CD4-positive, alpha-beta T cell treated with Interleukin-2 at 100 ng/mL for 4 hours (primary cell): ENCODE data around the gene GRID1.
"Not testable (repeated sequence)": the region's sequence is repeated elsewhere in the genome, so short reads cannot be mapped to it uniquely, and the experiment has no call there.

ENCODE experiments used
- DNase-seq: peaks from one replicate; pipeline ENCODE4 v3.0.0-alpha.2; 2020; ENCODE audit warnings: low spot score

GRID1 gene

DNA sequence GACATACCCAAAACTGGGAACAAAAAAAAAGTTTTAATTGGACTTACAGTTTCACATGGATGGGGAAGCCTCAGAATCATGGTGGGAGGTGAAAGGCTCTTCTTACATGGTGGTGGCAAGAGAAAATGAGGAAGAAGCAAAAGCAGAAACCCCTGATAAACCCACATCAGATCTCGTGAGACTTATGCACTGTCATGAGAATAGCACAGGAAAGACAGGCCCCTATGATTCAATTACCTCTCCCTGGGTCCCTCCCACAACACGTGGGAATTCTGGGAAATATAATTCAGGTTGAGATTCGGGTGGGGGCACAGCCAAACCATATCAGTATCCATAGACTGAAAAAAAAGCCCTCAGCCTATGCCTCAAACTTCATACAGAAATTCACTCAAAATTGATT is 647.2 kb downstream of the GRID1 start:
- DNase-seq: no peak

DNA sequence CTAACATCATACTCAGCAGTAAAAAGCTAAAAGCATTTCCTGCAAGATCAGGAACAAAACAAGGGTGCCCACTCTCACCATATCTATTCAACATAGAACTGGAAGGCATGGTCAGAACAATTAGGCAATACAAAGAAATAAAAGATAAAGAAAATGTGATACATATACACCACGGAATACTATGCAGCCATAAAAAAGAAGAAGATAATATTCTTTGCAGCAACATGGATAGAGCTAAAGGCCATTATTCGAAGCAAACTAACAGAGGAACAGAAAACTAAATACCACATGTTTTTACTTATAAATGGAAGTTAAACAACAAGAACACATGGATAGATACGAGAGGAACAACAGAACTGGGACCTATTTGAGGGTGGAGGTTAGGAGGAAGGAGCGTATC is 652.7 kb downstream of the GRID1 start:
- no peak for DNase-seq

DNA sequence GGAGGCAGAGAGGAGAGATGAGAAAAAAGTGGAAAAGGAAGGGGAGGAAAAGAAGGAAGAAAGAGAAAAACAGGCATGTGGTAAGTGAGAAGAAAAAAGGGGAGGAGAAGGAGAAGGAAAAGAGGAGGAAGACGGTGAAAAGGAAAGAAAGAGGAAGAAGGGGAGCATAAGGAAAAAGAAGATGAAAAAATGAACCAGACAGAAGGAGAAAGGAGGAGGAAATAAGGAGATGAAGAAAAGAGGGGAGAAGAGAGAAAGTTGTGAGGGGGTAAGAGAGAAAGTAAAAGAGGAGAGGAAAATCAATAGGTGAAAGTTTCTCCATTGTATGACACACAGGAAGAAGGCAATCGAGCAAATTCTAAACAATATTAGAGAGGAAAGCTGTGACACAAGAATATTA is 663.8 kb downstream of the GRID1 start:
- no peak for DNase-seq

DNA sequence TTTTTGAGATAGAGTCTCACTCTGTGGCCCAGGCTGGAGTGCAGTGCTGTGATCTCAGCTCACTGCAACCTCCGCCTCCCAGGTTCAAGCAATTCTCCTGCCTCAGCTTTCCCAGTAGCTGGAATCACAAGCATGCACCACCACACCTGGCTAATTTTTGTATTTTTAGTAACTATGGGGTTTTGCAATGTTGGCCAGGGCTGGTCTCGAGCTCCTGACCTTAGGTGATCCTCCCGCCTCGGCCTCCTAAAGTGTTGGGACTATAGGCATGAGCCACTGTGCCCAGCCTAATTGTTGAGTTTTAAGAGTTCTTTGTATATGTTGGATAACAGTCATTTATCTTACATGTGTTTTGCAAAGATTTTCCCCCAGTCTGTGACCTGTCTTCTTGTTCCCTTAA is 667.5 kb downstream of the GRID1 start:
- not testable (repeated sequence) for DNase-seq

DNA sequence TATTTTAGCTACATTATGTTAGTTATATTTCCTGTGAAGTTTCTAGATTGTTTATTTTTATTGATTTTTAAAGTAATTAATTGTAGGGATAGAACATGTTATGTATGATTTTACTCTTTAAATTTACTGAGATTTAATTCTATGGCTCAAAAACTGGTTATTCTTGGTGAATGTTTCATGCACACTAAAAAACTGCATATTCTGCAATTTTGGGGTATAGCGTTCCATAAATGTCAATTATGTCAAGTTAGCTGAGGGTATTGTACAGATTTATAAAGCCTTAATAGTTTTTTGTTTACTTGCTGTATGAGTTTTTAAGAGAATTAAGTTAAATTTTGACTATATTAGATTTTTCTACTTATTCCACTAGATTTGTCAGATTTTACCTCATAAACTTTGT is 669.7 kb downstream of the GRID1 start:
- DNase-seq: no peak

DNA sequence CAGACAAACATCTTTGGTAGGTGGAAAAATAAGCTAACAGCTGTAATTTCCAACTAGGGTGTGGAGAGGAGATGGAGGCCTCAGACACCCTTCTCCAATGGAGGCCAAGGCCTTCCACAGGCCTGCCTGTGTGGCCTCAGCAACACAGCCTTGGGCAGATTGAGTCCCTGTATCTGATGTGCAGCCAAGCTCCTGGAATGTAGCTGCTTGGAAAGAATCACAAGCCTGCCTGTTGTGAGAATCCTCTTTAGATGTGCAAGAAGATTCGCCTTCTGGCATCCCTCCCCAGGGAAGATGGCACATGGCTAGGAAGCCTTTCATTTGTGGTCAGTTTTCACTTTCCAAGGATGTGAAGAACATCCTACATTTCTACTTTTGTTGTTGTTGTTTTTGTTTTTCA is 684.0 kb downstream of the GRID1 start:
- DNase-seq: no peak

- DNase-seq: no peak
Measured at GRCh38 chr10:85679710-85680109, 686.9 kb downstream of the GRID1 start.

- no peak for DNase-seq
Measured at GRCh38 chr10:85679061-85679460, 687.5 kb downstream of the GRID1 start.

GRCh38 chr10:85674851-85675250 is 691.7 kb downstream of the GRID1 start:
- no peak for DNase-seq

DNA sequence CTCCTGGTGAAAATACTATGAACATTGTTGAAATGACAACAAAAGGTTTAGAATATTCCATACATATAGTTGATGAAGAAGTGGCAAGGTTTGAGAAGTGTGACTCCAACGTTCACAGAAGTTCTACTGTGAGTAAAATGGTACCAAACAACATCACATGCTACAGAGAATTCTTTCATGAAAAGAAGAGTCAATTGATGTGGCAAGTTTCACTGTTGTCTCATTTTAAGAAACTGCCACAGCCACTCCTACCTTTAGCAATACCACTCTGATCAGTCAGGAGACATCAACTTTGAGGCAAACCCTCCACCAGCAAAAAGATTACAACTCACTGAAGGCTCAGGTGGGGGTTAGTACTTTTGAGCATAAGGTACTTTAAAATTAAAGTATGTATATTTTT is 693.3 kb downstream of the GRID1 start:
- DNase-seq: no peak

- no peak for DNase-seq
Measured at GRCh38 chr10:85671530-85671929, 695.1 kb downstream of the GRID1 start.

GRCh38 chr10:85668522-85668921 is 698.1 kb downstream of the GRID1 start:
- no peak for DNase-seq

DNA sequence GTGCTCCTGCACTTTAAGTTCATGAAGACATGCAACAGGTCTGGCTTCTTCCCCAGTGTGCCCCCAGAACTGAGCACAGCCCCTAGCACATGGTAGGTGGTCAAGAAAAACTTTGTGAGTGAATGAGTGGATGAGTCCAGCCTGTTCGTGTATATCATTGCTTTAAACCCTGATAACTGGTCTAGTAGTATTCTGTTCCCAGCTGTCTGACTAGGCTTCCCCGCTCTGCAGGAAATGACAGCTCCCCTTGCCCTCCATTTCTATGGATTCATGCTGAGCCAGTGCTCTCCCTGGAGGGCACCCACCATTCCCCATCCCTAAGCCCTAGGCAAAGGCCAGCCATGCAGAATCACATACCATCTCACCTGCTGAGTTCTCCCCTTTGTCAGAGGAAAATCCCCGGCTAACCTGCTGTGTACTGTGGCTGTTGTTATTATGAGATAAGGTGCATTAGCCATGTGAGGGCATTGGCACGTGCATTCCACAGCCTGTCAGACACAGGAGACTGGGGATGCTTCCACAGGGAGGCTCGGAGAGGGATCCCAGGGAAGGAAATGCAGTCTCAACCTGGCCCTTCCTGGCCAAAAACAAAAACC is 698.9 kb downstream of the GRID1 start:
- no peak for DNase-seq

GRCh38 chr10:85666987-85667386 is 699.6 kb downstream of the GRID1 start:
- DNase-seq: no peak

GRCh38 chr10:85666102-85666501 is 700.5 kb downstream of the GRID1 start:
- no peak for DNase-seq

GRCh38 chr10:85665681-85666080 is 700.9 kb downstream of the GRID1 start:
- no peak for DNase-seq

GRCh38 chr10:85665078-85665477 is 701.5 kb downstream of the GRID1 start:
- no peak for DNase-seq

GRCh38 chr10:85661123-85661522 is 705.5 kb downstream of the GRID1 start:
- DNase-seq: no peak

DNA sequence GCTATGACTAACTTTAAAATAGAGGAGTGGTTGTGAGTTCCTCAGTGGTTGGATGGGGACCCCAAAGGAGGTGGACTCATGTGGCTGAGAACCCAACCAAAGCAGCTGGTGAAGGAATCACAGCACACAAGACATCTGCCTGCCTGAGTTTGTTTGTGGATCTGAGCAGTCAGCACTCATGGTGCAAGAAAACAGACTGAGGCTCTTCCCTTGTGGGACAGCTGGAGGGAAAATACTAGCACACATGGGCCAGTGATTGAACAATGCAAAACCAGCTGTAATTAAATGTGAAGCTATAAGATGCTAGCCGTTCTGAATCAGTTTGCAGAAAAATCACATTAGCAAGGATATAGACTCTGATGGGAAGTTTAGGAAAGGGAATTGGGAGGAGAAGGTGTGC is 707.3 kb downstream of the GRID1 start:
- DNase-seq: no peak

GRCh38 chr10:85658518-85658917 is 708.1 kb downstream of the GRID1 start:
- DNase-seq: no peak

DNA sequence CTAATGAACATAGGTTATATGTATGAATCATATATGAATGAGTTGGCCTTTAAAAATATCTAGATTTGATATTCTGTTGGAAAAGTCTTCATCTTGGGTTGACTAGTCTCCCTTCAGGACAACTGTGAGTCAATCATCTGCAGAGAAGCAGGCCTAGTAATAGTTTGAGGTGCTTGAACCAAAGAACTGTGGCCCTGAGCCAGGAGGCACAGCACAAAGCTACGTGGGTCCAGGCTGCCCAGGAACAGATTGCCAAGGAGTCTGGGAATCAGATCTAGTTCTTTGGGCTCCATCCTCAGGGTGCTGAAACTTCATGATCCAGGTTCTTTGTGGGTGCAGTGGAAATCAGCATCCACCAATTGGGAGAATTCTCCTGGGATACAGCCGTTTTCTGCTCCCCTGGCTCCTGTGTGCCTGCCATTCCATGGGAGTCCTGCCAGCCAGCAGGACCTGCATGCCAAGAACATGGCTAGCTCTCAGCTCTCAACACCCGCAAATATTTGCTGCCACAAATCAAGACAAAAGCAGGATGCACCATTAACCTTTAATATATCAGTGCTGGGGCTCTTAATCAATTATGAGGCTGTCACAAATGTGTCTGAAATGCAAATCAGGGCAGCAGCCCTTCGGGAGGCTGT is 709.0 kb downstream of the GRID1 start:
- no peak for DNase-seq

DNA sequence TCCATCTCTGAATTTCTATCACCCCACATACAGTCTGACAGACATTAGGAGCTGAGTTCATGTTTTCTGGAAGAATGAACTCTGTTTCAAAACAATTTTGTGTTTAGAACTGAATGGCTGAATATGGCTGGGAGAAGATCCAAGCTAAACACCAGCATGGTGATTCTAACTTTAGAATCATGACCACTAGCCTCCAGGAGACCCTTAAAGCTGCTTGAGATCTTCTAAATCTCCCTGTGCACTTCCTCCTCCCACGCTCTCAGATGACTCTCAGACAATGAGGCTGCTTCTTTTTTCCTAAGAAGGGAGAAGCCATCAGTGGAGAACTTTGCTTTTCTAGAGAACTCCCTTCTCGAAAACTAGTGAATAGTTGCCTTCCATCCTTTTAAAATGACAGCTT is 711.2 kb downstream of the GRID1 start:
- DNase-seq: no peak

DNA sequence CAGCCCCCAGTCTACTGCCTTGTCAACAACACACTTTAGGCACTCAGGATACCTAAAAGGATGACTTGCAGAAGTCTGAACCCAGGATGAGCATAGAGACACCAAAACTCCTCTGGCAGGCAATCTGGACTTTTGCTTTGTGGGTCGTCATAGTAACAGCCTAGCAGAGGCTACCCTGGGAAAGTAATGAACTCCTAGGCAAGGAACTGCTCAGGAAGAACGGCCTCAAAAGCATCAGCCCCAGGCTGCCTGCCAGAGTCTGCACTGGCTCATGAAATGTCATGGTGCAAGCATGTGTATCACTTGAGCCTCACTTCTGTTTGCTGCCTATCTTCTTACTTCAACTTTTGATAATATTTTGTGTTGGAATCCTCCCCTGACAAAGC is 715.1 kb downstream of the GRID1 start:
- no peak for DNase-seq

DNA sequence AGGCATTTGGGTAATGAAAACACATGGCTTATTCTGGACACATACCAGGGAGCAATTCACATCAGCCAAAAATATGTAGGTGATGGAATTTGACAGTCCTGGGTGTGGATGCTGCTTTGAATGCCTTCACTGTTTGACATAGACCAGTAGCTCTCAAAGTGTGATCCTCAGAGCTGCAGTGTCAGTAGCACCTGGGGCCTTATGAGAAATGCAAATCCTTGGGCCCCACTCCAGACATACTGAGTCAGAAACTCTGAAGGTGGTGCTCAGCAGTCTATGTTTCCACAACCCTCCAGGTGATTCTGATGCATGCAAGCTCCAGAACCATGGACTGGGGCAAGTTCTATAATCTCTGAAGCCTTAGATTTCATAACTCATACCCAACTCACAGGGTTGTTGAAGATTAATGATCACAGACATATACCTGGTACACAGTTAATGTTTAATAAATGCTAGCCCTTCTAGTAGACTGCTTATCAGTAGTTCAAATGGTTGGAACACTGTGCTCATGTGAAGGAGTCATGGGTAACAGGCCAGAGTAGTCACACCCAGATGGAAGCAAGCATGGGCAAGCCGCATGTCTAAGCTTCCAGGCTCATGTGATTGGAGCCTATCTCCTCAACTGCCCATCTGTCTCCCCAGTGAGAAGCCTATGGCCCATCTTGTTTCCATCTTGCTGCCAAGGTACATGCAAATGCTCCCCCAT is 715.7 kb downstream of the GRID1 start:
- DNase-seq: no peak
